HL-60 (cell line): ENCODE results near the gene TMEM72.

ENCODE experiments used
- CTCF ChIP-seq: IDR thresholded peaks from one replicate; pipeline ENCODE4 v1.5.1; 2011; ENCODE audit warnings: low read length, control low read depth, inconsistent platforms; ENCODE audit not compliant: insufficient read depth
- GABPA ChIP-seq: IDR thresholded peaks from 2 replicates; pipeline ENCODE4 v1.6.1; 2012; ENCODE audit warnings: low read depth
- POLR2AphosphoS5 ChIP-seq: IDR thresholded peaks from 2 replicates; pipeline ENCODE4 v1.6.1; 2012; ENCODE audit warnings: low read depth

DNA sequence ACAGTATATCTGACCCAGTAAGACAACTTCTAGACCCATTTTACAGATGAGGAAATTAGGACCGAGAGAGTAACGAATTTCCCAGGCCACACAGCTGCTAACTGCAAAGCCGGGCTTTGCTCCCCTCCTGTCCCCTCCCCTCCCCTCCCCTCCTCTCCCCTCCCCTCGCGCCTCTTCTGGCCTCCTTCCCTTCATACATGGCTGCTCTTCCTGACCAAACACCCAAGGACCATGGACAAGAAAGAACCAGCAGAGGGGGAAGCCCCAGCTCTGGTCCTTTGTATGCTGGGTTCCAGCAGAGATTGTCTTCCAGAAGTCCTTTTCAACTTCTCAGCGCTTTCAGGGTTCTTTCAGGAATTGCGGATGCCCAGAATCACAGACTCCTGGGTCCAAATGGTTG lies 3.6 kb upstream of the TMEM72 start:
- no peak for TF ChIP-seq CTCF
- TF ChIP-seq POLR2AphosphoS5, result no peak
- TF ChIP-seq GABPA, result no peak
